HepG2 (cell line): ENCODE data around the gene ZNF17. TPM values are rescaled to one million over a fixed set of nuclear protein-coding genes. Genes with fewer than 3 reads are reported as not detected.

Experiments
- ADNP ChIP-seq: sonication (generic); formaldehyde crosslinking; IDR thresholded peaks from 2 replicates; pipeline ENCODE4 v1.4.0; 2020; ENCODE audit warnings: missing genetic modification reagents
- GATAD2A ChIP-seq: IDR thresholded peaks from 2 replicates; pipeline ENCODE4 v1.6.1; 2016
- HOXA9 ChIP-seq: sonication (generic); formaldehyde crosslinking; IDR thresholded peaks from 2 replicates; pipeline ENCODE4 v1.8.1; 2022; ENCODE audit warnings: missing genetic modification reagents, mild to moderate bottlenecking, moderate library complexity, borderline replicate concordance
- KAT2B ChIP-seq: fragments of 150-350 bp; IDR thresholded peaks from 2 replicates; pipeline ENCODE4 v1.6.1; 2014; ENCODE audit warnings: low read depth, low read length, borderline replicate concordance
- KDM2A ChIP-seq: sonication (generic); formaldehyde crosslinking; IDR thresholded peaks from 2 replicates; pipeline ENCODE4 v1.4.0; 2020; ENCODE audit warnings: low read depth, missing genetic modification reagents, borderline replicate concordance
- MEF2D ChIP-seq: sonication (generic); formaldehyde crosslinking; IDR thresholded peaks from 2 replicates; pipeline ENCODE4 v1.5.1; 2020; ENCODE audit warnings: mild to moderate bottlenecking, missing genetic modification reagents
- NONO ChIP-seq, 2 experiments: fragments of 450-650 bp in 1 of 2; sonication (generic) in 1 of 2; formaldehyde crosslinking in 1 of 2; IDR thresholded peaks in 1 of 2; conservative IDR thresholded peaks in 1 of 2; 2 replicates each; pipeline versions ENCODE4 v1.6.1 to v1.8.0; 2017 to 2022; ENCODE audit warnings: mild to moderate bottlenecking in 1 of 2, missing genetic modification reagents in 1 of 2, moderate library complexity in 1 of 2
- NR2C2 ChIP-seq: sonication (generic); formaldehyde crosslinking; IDR thresholded peaks from 2 replicates; pipeline ENCODE4 v1.4.0; 2020; ENCODE audit warnings: missing genetic modification reagents, mild to moderate bottlenecking, moderate library complexity, borderline replicate concordance
- SAFB2 ChIP-seq: sonication (generic); formaldehyde crosslinking; IDR thresholded peaks from 2 replicates; pipeline ENCODE4 v1.5.1; 2020; ENCODE audit warnings: missing genetic modification reagents, low read depth, mild to moderate bottlenecking, borderline replicate concordance
- TBX2 ChIP-seq: sonication (generic); formaldehyde crosslinking; IDR thresholded peaks from 2 replicates; pipeline ENCODE4 v1.5.0; 2020; ENCODE audit warnings: missing genetic modification reagents, mild to moderate bottlenecking, borderline replicate concordance
- YEATS2 ChIP-seq: sonication (generic); formaldehyde crosslinking; IDR thresholded peaks from 2 replicates; pipeline ENCODE4 v1.4.0; 2020; ENCODE audit warnings: missing genetic modification reagents, borderline replicate concordance
- ZBTB2 ChIP-seq: sonication (generic); formaldehyde crosslinking; IDR thresholded peaks from 2 replicates; pipeline ENCODE4 v1.8.0; 2022; ENCODE audit warnings: low read depth, missing genetic modification reagents
- ZFY ChIP-seq: sonication (generic); formaldehyde crosslinking; IDR thresholded peaks from 2 replicates; pipeline ENCODE4 v1.4.0; 2020; ENCODE audit warnings: missing genetic modification reagents
- ZNF124 ChIP-seq: sonication (generic); formaldehyde crosslinking; IDR thresholded peaks from 2 replicates; pipeline ENCODE4 v1.4.0; 2020; ENCODE audit warnings: missing genetic modification reagents
- ZNF317 ChIP-seq: sonication (generic); formaldehyde crosslinking; IDR thresholded peaks from 2 replicates; pipeline ENCODE4 v1.5.0; 2020; ENCODE audit warnings: mild to moderate bottlenecking, missing genetic modification reagents
- ZSCAN29 ChIP-seq: sonication (generic); formaldehyde crosslinking; conservative IDR thresholded peaks from 2 replicates; pipeline ENCODE4 v1.4.0; 2020; ENCODE audit warnings: mild to moderate bottlenecking, missing genetic modification reagents
- polyA plus RNA-seq, 8 experiments: library from polyadenylated mRNA; depleted of rRNA in 3 of 8; stranded (reverse) in 7 of 8; unstranded in 1 of 8; fragments of >200 nt; fragmentation: Illumina TruSeq in 4 of 8; extraction: Trizol in 4 of 8; gene quantifications; 2 replicates each; pipeline versions ENCODE4 v1.2.1 to v1.2.3, GENCODE V29; 2011 to 2016; ENCODE audit warnings: low read depth in 4 of 8, missing spikeins in 1 of 8, mixed read lengths in 1 of 8; ENCODE audit not compliant: insufficient read depth in 1 of 8
- total RNA-seq, 5 experiments: library from RNA; depleted of rRNA; stranded (reverse); fragments of >200 nt; fragmentation: Illumina TruSeq; extraction: Trizol; gene quantifications; 2 replicates each; pipeline ENCODE4 v1.2.3, GENCODE V29; 2016; ENCODE audit warnings: low read depth in 1 of 5
- TF ChIP-seq, protein P1 (sequence below): sonication (generic); formaldehyde crosslinking; IDR thresholded peaks from 2 replicates; pipeline ENCODE4 v1.8.1; 2022; ENCODE audit warnings: low read depth, mild to moderate bottlenecking, missing genetic modification reagents
- TF ChIP-seq, protein P2 (sequence below): sonication (generic); formaldehyde crosslinking; IDR thresholded peaks from 2 replicates; pipeline ENCODE4 v1.4.0; 2020; ENCODE audit warnings: mild to moderate bottlenecking, missing genetic modification reagents
- TF ChIP-seq, protein P3 (sequence below), 2 experiments: sonication (generic) in 1 of 2; formaldehyde crosslinking in 1 of 2; IDR thresholded peaks; 2 replicates each; pipeline versions ENCODE4 v1.5.1 to v1.6.1; 2011 to 2020; ENCODE audit warnings: borderline replicate concordance in 1 of 2, low read depth in 1 of 2, low read length in 1 of 2, mild to moderate bottlenecking in 1 of 2, missing genetic modification reagents in 1 of 2, moderate library complexity in 1 of 2

ZNF17 gene
- total and polyA plus RNA-seq, 2 of the 13 experiments (the other 11 are each of a cell fraction or from before 2014, with no cell fraction given) = 3.7 to 10.1 TPM

GRCh38 chr19:57389730-57390598 is 21.0 kb upstream of the ZNF17 start, which contains the start of gene ZNF548 (continued):
- TF ChIP-seq NR2C2 = peak; percentile 57
- TF ChIP-seq NONO (IDR thresholded peaks at IDR 0.05) = no peak
- peak; percentile 76; the same call in 1 of the 2 replicates for TF ChIP-seq NONO (CRISPR knock-in tag; conservative IDR thresholded peaks at IDR 0.05)
- TF ChIP-seq ZNF317 (CRISPR knock-in tag) = peak; percentile 69; the same call in 1 of the 2 replicates
- TF ChIP-seq ADNP (CRISPR knock-in tag) = 0 out of 2 replicates have a peak, but pooled peaks have one; percentile 19
- TF ChIP-seq KAT2B = no peak
- peak; percentile 50 for TF ChIP-seq ZNF124 (CRISPR knock-in tag)
- peak; percentile 62 for TF ChIP-seq GATAD2A (CRISPR knock-in tag)
- no peak for TF ChIP-seq ZSCAN29 (CRISPR knock-in tag)
- TF ChIP-seq, protein P1, sequence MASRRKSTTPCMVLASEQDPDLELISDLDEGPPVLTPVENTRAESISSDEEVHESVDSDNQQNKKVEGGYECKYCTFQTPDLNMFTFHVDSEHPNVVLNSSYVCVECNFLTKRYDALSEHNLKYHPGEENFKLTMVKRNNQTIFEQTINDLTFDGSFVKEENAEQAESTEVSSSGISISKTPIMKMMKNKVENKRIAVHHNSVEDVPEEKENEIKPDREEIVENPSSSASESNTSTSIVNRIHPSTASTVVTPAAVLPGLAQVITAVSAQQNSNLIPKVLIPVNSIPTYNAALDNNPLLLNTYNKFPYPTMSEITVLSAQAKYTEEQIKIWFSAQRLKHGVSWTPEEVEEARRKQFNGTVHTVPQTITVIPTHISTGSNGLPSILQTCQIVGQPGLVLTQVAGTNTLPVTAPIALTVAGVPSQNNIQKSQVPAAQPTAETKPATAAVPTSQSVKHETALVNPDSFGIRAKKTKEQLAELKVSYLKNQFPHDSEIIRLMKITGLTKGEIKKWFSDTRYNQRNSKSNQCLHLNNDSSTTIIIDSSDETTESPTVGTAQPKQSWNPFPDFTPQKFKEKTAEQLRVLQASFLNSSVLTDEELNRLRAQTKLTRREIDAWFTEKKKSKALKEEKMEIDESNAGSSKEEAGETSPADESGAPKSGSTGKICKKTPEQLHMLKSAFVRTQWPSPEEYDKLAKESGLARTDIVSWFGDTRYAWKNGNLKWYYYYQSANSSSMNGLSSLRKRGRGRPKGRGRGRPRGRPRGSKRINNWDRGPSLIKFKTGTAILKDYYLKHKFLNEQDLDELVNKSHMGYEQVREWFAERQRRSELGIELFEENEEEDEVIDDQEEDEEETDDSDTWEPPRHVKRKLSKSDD (CRISPR knock-in tag) = peak; percentile 98
- peak; percentile 87 for TF ChIP-seq ZFY (CRISPR knock-in tag)
- TF ChIP-seq, protein P2, sequence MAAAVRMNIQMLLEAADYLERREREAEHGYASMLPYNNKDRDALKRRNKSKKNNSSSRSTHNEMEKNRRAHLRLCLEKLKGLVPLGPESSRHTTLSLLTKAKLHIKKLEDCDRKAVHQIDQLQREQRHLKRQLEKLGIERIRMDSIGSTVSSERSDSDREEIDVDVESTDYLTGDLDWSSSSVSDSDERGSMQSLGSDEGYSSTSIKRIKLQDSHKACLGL (CRISPR knock-in tag) = peak; percentile 72; the same call in 1 of the 2 replicates
- TF ChIP-seq TBX2 = no peak
- peak; percentile 87 for TF ChIP-seq KDM2A (CRISPR knock-in tag)
- no peak for TF ChIP-seq ZBTB2
- TF ChIP-seq, protein P3, sequence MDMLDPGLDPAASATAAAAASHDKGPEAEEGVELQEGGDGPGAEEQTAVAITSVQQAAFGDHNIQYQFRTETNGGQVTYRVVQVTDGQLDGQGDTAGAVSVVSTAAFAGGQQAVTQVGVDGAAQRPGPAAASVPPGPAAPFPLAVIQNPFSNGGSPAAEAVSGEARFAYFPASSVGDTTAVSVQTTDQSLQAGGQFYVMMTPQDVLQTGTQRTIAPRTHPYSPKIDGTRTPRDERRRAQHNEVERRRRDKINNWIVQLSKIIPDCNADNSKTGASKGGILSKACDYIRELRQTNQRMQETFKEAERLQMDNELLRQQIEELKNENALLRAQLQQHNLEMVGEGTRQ (IDR thresholded peaks at IDR 0.05; ENCODE audit: low read depth, low read length) = no peak
- TF ChIP-seq, protein P3 (CRISPR knock-in tag; IDR thresholded peaks at IDR 0.05; ENCODE audit: borderline replicate concordance) = peak; percentile 48; the same call in 1 of the 2 replicates
- peak; percentile 39; the same call in 1 of the 2 replicates for TF ChIP-seq MEF2D (CRISPR knock-in tag)
- TF ChIP-seq HOXA9 = no peak
- TF ChIP-seq SAFB2 = no peak
- TF ChIP-seq YEATS2 = peak; percentile 96; the same call in 1 of the 2 replicates
